ENCODE results near the gene FCRL5. TPM values are rescaled to one million over a fixed set of nuclear protein-coding genes. Genes with fewer than 3 reads are reported as not detected.
"Not testable (repeated sequence)": the region's sequence is repeated elsewhere in the genome, so short reads cannot be mapped to it uniquely, and the experiment has no call there.

FCRL5 gene
- total RNA-seq, 4 donors from 2014 or later, result 0.13 to 1.2 (median 0.28) TPM

DNA sequence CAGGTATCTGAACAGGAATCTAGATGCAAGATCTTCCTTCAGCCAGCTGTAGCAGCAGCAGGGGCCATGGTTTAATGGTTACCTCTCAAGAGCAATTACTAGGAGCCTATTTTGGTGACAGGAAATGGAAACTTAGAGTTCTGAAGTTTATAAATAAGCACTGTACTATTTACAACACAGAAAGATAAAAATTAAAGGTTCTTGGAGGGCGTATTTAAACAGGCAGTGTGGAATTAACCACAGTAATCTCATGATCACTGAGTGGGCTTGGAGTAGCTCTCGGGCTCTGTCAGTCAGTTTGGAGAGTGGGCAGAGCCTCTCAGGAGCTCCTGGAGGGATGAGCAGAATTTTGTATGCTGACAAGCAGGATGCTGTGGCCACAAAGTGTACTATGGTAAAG, 10.2 kb upstream of the FCRL5 start:
- TF ChIP-seq, protein P1, sequence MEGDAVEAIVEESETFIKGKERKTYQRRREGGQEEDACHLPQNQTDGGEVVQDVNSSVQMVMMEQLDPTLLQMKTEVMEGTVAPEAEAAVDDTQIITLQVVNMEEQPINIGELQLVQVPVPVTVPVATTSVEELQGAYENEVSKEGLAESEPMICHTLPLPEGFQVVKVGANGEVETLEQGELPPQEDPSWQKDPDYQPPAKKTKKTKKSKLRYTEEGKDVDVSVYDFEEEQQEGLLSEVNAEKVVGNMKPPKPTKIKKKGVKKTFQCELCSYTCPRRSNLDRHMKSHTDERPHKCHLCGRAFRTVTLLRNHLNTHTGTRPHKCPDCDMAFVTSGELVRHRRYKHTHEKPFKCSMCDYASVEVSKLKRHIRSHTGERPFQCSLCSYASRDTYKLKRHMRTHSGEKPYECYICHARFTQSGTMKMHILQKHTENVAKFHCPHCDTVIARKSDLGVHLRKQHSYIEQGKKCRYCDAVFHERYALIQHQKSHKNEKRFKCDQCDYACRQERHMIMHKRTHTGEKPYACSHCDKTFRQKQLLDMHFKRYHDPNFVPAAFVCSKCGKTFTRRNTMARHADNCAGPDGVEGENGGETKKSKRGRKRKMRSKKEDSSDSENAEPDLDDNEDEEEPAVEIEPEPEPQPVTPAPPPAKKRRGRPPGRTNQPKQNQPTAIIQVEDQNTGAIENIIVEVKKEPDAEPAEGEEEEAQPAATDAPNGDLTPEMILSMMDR (IDR thresholded peaks at IDR 0.05), result no peak
- ATAC-seq (ENCODE audit: low FRiP score) (no peak), DNase-seq (ENCODE audit: low spot score) (no peak)

DNA sequence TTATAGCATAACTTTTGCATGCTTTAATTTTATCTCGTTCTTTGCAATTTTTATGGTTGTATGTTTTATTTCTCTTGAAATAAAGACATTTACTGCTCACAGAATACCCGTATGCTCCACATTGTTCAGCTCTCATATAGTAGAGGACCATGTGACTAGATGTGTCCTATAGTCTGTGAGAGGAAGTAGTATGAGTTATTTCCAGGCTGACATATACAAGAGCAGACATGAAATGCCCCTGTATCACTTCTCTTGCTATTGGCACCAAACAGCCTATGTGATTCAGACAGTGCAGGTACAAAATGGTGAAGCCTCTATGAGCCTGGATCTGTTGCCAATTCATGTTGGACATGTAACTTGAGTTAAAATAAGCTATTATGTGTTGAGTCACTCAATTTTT, 5.8 kb upstream of the FCRL5 start:
- ATAC-seq (ENCODE audit: low FRiP score), result no peak
- TF ChIP-seq, protein P1 (IDR thresholded peaks at IDR 0.05), result no peak
- no peak for DNase-seq (ENCODE audit: low spot score)

DNA sequence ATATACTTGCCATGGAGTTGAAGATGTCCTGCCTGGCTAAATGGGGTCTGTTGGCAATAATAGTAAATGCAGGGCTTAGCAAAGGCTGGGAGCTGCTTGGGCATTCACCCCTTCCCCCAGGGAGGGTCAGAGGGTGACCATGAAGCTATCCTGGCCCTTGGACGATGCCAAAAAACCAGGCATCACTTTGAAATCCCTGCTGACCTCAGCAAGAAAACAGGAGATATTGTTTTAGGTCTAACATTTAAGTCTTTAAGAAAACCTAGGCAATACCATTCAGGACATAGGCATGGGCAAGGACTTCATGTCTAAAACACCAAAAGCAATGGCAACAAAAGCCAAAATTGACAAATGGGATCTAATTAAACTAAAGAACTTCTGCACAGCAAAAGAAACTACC, 4.2 kb downstream of the FCRL5 start:
- not testable (repeated sequence) for DNase-seq (ENCODE audit: low spot score); ATAC-seq (ENCODE audit: low FRiP score)

DNA sequence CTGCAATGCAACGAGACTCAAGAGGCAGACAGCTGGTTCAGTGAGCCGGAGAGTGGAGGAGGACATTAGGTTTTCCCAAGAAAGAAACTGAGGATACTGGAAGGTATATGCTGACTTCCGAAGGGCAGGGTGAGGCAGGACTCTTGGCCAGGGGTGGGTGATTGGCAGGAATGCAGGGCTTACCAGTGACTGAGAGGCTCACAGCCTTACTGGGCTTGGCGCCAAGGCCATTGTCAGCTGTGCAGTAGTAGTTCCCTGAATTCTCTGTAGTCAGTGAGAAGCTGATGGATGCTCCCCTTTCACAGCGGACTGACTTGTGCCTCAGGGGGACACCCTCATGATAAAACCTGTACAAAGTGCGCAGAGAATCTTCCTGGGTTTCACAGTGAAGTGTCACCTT, 9.6 kb downstream of the FCRL5 start:
- DNase-seq (ENCODE audit: low spot score) (no peak), ATAC-seq (ENCODE audit: low FRiP score) (no peak)
- TF ChIP-seq, protein P1 (IDR thresholded peaks at IDR 0.05), result no peak

DNA sequence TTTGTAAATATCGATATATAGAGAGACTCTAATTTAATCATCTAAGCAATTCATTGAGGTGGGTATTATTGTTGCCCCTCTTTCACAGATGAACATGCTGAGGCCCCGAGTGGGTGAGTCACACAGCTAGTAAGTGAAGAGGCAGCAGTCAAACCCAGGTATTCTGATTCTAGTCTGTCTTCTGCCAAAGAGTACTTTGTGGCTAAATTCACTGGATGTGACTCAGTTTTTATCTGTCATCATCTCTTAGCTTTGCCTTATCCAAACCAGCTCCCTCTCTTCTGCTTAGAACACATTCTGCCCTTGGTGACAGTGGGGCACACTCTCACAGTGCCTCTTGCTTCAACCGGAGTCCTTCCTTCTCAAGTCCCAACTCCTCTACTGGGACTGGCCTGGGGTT, 11.5 kb downstream of the FCRL5 start:
- DNase-seq (ENCODE audit: low spot score) (no peak), ATAC-seq (ENCODE audit: low FRiP score) (no peak)
- TF ChIP-seq, protein P1 (IDR thresholded peaks at IDR 0.05), result no peak

DNA sequence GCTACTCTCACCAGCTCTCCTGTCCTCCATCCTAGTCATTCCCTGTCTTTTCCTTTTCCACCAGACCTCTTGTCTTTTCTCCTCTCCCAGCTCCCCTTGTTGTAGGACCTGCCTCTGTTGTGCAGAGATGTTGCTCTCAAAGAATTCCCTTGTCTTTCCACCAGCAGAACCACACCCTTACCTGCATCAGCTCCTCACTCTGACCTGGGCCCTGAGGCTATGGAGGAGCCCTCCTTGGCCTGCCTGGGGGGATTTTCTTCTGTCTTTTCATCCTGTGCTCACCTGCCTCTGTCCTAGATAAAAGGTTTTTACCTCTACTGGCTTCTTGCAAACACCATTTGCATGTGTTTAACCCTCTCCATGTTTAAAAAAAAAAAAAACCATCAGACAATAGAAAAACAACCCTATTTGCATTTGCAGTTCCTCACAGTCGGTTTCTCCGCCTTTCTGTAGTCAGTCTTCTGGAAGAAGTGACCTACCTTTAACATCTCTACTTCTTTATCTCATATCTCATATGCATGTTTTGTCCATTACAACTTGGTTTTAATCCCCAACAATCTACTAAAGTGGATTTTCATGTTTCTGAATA, 12.1 kb downstream of the FCRL5 start:
- ATAC-seq (ENCODE audit: low FRiP score) (no peak), DNase-seq (ENCODE audit: low spot score) (no peak)
- TF ChIP-seq, protein P1 (IDR thresholded peaks at IDR 0.05), result no peak

DNA sequence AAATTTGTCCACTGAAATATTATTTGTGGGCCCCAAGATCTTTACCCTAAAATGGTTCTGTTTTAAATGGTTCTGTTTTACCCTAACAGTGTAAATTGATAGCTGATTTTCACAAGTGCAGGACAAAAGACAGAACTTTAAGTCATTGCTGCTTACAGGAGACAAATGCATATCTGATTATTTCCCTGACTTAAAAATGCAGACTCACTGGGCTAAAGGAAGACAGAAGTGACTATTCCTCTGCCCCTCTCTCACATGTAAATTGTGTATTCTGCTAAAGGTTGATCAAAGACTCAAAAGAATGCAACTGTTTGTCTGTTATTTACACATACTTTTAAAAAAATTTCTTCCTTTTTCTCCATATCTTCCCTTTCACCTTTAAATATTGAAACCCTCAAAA, 12.7 kb downstream of the FCRL5 start:
- DNase-seq (ENCODE audit: low spot score) (no peak), ATAC-seq (ENCODE audit: low FRiP score) (no peak)
- TF ChIP-seq, protein P1 (IDR thresholded peaks at IDR 0.05), result no peak

DNA sequence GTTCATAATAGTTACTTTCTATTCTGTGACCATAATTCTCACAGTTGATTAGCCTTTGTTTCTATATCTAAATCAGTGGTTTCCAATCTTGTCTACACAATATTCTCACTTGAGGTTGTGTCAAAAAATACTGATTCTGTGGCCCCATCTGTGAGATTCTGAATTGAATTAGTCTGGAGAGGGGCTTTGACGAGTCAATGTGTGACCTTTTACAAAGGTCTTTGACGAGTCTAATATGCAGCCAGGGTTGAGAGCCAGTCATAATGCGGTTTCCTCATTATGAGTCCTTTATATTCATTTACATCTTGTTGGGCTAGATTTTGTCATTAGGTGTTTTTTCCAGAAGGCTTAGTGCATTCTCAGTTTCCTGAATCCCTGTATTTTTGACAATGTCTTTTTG, 19.7 kb downstream of the FCRL5 start:
- ATAC-seq (ENCODE audit: low FRiP score), result no peak
- TF ChIP-seq, protein P1 (IDR thresholded peaks at IDR 0.05), result no peak
- DNase-seq (ENCODE audit: low spot score), result no peak

Measured in omental fat pad (tissue), 4 donors.